Measurements from ENCODE around the gene SHISA8.

SHISA8 gene

DNA sequence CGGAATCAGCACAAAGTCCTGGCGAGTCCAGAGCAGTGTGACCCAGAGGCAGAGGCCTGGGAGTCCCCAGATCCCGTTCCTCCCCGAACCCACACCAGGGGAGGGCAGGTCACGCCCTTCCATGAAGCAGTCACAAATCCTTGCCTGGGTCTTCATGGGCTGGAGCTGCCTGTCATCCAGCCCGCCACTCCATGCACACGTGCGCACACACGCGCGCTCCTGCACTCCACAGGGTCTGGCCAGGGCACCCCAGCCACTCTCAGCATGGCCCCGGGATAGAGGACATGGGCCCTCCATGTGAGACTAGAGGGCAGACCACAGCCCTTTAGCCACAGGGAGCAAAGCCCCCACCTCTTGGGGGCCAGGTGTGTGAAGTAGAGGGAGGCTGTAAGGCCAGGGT lies 17.5 kb upstream of the SHISA8 start:
- Histone ChIP-seq H3K9me2 (replicated peaks; ENCODE audit: insufficient read depth, low read length) (no peaks in the 10 kb centered on the region), H3K4me2 (ENCODE audit: low read depth, low read length, poor library complexity, severe bottlenecking) (peak overlapping the region; percentile 5), H3K27ac (ENCODE audit: low read depth, low read length) (peak overlapping the region; percentile 63), H4K20me1 (ENCODE audit: low read depth, low read length) (no peaks in the 10 kb centered on the region), H3K79me2 (ENCODE audit: insufficient read depth, low read length) (no peaks in the 10 kb centered on the region), H3K9ac (ENCODE audit: low read length) (peak overlapping the region; percentile 25; the same call in 1 of the 2 replicates), H3K4me3 (ENCODE audit: insufficient read depth, low read length, poor library complexity, severe bottlenecking) (no peak overlapping the region), H3K36me3 (ENCODE audit: low read length) (no peaks in the 10 kb centered on the region), H2AFZ (ENCODE audit: low read depth, low read length, severe bottlenecking) (no peak overlapping the region), H3K27me3 (ENCODE audit: low read length) (no peaks in the 10 kb centered on the region), H3K9me3 (ENCODE audit: insufficient read depth, low read length) (no peaks in the 10 kb centered on the region), H3F3A (ENCODE audit: insufficient read depth) (peaks cover 41% of the 10 kb centered on the region)
- no peak for TF ChIP-seq EZH2phosphoT487 (conservative IDR thresholded peaks at IDR 0.05; ENCODE audit: low read length)
- TF ChIP-seq, protein P1, sequence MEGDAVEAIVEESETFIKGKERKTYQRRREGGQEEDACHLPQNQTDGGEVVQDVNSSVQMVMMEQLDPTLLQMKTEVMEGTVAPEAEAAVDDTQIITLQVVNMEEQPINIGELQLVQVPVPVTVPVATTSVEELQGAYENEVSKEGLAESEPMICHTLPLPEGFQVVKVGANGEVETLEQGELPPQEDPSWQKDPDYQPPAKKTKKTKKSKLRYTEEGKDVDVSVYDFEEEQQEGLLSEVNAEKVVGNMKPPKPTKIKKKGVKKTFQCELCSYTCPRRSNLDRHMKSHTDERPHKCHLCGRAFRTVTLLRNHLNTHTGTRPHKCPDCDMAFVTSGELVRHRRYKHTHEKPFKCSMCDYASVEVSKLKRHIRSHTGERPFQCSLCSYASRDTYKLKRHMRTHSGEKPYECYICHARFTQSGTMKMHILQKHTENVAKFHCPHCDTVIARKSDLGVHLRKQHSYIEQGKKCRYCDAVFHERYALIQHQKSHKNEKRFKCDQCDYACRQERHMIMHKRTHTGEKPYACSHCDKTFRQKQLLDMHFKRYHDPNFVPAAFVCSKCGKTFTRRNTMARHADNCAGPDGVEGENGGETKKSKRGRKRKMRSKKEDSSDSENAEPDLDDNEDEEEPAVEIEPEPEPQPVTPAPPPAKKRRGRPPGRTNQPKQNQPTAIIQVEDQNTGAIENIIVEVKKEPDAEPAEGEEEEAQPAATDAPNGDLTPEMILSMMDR (IDR thresholded peaks at IDR 0.05; ENCODE audit: insufficient read depth, low read length, poor library complexity, severe bottlenecking): no peak

DNA sequence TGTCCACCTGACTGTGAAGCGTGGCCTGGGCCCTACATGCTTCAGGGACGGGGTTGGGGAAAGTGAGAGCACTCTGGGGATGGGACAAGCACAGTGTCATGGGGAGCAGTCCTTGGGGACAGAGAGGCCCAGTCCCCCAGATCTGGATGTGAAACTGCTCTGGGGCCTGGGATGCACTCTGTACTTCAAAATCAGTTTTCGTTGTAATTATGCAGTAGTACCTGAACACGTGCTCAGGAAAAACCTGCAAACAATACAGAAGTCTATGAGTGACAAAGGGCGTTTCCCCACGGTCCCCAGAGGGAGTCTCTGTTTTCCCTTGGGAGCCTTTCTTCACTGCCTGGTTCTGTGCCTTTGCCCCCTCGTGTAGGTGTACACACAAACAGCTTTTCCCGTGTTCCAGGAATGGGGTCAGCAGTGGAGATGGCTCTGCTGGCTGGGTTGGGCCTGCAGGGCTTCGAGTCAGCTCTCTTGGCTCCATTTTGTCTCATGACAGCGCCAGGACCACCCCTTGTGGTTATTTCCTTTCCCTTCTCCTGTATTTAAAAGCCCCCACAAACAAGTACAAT lies 16.9 kb upstream of the SHISA8 start:
- no peaks in the 10 kb centered on the region for H3K9me2 ChIP-seq (replicated peaks; ENCODE audit: insufficient read depth, low read length)
- no peaks in the 10 kb centered on the region for H3K36me3 ChIP-seq (ENCODE audit: low read length)
- H2AFZ ChIP-seq (ENCODE audit: low read depth, low read length, severe bottlenecking): no peak overlapping the region
- H3K27me3 ChIP-seq (ENCODE audit: low read length): no peaks in the 10 kb centered on the region
- no peak for TF ChIP-seq EZH2phosphoT487 (conservative IDR thresholded peaks at IDR 0.05; ENCODE audit: low read length)
- TF ChIP-seq, protein P1 (IDR thresholded peaks at IDR 0.05; ENCODE audit: insufficient read depth, low read length, poor library complexity, severe bottlenecking): no peak
- H3K4me3 ChIP-seq (ENCODE audit: insufficient read depth, low read length, poor library complexity, severe bottlenecking): no peak overlapping the region
- no peaks in the 10 kb centered on the region for H4K20me1 ChIP-seq (ENCODE audit: low read depth, low read length)
- peak overlapping the region; percentile 63 for H3K27ac ChIP-seq (ENCODE audit: low read depth, low read length)
- H3F3A ChIP-seq (ENCODE audit: insufficient read depth): peaks cover 40% of the 10 kb centered on the region
- peak overlapping the region; percentile 25; the same call in 1 of the 2 replicates for H3K9ac ChIP-seq (ENCODE audit: low read length)
- H3K9me3 ChIP-seq (ENCODE audit: insufficient read depth, low read length): no peaks in the 10 kb centered on the region
- H3K79me2 ChIP-seq (ENCODE audit: insufficient read depth, low read length): no peaks in the 10 kb centered on the region
- H3K4me2 ChIP-seq (ENCODE audit: low read depth, low read length, poor library complexity, severe bottlenecking): peak overlapping the region; percentile 26

DNA sequence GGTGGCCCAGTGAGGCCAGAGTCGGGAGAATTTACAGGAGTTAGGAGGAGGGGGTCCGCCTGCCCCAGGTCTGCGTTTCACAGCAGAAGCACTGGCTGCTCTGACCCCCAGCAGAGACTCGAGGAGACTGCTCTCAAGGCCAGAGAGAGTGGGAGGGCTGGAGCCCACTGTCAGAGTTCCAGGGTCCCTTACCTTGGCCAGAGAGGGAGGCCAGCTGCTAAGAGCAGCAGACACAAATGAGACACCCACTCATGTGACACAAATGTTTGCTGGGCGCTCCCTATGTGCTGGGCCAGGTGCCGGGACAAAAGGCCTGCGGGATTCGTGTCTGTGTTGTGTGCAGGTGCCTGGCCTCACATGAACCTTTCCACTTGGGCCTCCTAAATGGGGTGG lies 14.5 kb upstream of the SHISA8 start:
- H4K20me1 ChIP-seq (ENCODE audit: low read depth, low read length): no peaks in the 10 kb centered on the region
- no peaks in the 10 kb centered on the region for H3K27me3 ChIP-seq (ENCODE audit: low read length)
- no peak overlapping the region for H2AFZ ChIP-seq (ENCODE audit: low read depth, low read length, severe bottlenecking)
- H3F3A ChIP-seq (ENCODE audit: insufficient read depth): peaks cover 36% of the 10 kb centered on the region
- H3K79me2 ChIP-seq (ENCODE audit: insufficient read depth, low read length): peaks cover 13% of the 10 kb centered on the region
- TF ChIP-seq, protein P1 (IDR thresholded peaks at IDR 0.05; ENCODE audit: insufficient read depth, low read length, poor library complexity, severe bottlenecking): no peak
- no peak for TF ChIP-seq EZH2phosphoT487 (conservative IDR thresholded peaks at IDR 0.05; ENCODE audit: low read length)
- H3K9me2 ChIP-seq (replicated peaks; ENCODE audit: insufficient read depth, low read length): no peaks in the 10 kb centered on the region
- H3K27ac ChIP-seq (ENCODE audit: low read depth, low read length): peak overlapping the region; percentile 94
- H3K9ac ChIP-seq (ENCODE audit: low read length): peak overlapping the region; percentile 41
- no peaks in the 10 kb centered on the region for H3K9me3 ChIP-seq (ENCODE audit: insufficient read depth, low read length)
- no peak overlapping the region for H3K4me3 ChIP-seq (ENCODE audit: insufficient read depth, low read length, poor library complexity, severe bottlenecking)
- no peaks in the 10 kb centered on the region for H3K36me3 ChIP-seq (ENCODE audit: low read length)
- H3K4me2 ChIP-seq (ENCODE audit: low read depth, low read length, poor library complexity, severe bottlenecking): peak overlapping the region; percentile 23

Data from SU-DHL-6 (cell line).